NCI-H82 (cell line): ENCODE results near the gene THUMPD3.

ENCODE experiments used
- DNase-seq: peaks from one replicate; lab custom pipeline; 2025; lab: John Stamatoyannopoulos, UW

THUMPD3 gene

GRCh38 chr3:9420850-9421549 is 58.1 kb downstream of the THUMPD3 start:
- DNase-seq, result no peak

GRCh38 chr3:9422712-9423424 is 60.0 kb downstream of the THUMPD3 start:
- DNase-seq, result peak; percentile 69

DNA sequence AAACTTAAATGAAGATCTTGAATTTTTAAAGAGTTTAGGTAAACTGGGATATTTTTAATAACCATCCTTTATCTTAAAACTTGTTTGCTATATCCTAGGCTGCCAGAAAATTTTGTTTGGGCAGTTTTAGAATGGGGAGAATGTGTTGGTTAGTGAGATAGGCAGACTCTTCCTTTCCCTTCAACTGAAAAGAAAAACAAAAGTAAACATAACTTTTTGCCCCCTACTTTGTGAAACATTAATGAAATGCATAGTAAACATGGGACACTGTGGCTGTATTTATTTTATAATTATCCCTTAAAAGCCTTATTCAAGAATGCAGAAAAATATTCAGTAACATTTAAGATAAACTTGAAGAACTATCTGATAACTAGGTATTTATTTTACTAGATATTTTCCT is 65.6 kb downstream of the THUMPD3 start:
- DNase-seq, result no peak

DNA sequence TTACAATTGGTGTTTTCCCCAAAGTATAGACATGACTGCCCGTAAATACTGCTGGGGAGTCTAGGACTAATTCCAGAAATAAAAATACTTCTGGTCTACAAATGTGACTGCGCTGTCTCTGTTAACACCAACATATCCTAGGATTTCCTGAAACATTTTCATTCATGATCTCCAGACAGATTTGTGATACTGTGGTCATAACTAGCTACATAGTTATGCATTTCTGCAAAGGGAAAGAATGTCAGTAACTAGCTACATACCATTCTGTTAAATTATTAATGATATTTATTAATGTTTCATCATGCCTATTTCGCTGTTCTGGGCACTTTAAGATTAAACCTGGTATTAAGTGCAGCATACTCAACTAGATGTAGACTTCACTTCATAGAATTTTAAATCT is 67.9 kb downstream of the THUMPD3 start:
- no peak for DNase-seq

DNA sequence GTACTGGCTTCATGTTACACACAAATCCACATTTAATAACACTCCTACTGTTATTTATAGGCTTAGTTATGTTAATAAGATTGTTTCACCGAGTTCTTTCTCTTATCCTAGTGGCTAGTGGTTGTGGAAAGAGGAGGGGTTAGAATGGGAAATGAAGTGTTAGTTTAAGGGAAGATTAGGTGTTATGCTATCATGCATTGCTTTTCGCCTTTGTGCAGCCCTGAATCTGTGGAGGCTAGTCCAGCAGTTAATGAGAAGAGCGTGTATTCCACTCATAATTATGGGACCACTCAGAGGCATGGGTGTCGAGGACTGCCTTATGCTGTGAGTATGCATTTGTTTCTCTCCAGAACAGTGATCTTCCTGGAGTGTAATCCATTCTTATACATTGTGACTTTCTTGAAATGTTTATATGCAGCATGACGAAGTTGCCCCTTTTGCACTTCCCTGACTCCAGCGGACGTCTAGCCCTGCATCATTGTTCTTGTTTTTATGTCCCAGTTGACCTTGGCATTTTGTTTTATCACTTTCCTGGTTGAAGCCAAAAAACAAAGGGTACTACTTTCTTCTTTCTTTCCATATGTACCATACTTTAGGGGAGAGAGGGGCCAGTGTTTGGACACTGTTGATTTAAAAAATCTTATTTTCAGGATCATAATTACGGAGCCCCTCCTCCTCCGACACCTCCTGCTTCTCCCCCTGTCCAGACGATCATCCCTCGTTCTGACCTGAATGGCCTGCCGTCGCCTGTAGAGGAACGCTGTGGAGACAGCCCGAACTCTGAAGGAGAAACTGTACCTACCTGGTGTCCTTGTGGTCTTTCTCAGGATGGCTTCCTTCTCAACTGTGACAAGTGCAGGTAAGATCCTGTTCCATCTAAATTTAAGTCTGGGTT is 71.0 kb downstream of the THUMPD3 start:
- DNase-seq, result no peak

- no peak for DNase-seq
These were observed 72.5 kb downstream of the THUMPD3 start for GRCh38 chr3:9435316-9435715.
